ENCODE results near the gene TEDC2. TPM values are rescaled to one million over a fixed set of nuclear protein-coding genes. Genes with fewer than 3 reads are reported as not detected.

The TEDC2 gene
- total and polyA plus RNA-seq, 2 of the 8 experiments (the other 6 are each of a cell fraction or from before 2014, with no cell fraction given) = 54.6 to 55.6 TPM

GRCh38 chr16:2443555-2443954 lies 16.4 kb upstream of the TEDC2 start:
- Histone ChIP-seq H3K27ac (ENCODE audit: low read depth, low read length) (no peak overlapping the region), H3K23ac (ENCODE audit: insufficient read length) (no peak overlapping the region), H4K20me1 (replicated peaks in 1 of 2; ENCODE audit: control insufficient read depth in 1 of 2, insufficient read depth in 2 of 2, low read length in 2 of 2) (peaks cover 8 to 16% of the 10 kb centered on the region in 2 experiments), H4K8ac (ENCODE audit: extremely low read depth, insufficient read depth, low read length) (no peak overlapping the region), H2BK15ac (ENCODE audit: low read length) (no peak overlapping the region), H3K4me2 (ENCODE audit: insufficient read depth in 1 of 2, low read depth in 2 of 2, low read length in 2 of 2) (no peak overlapping the region), H3K56ac (replicated peaks; ENCODE audit: insufficient read length, low read depth, low read length) (no peak overlapping the region), H4K5ac (ENCODE audit: insufficient read length, low read depth, low read length) (no peak overlapping the region), H3K9me3 (ENCODE audit: insufficient read depth in 2 of 2, low read depth in 1 of 2, low read length in 1 of 2) (no peaks in the 10 kb centered on the region), H2BK20ac (ENCODE audit: low read length) (no peak overlapping the region), H3K79me1 (ENCODE audit: low read depth, low read length) (no peaks in the 10 kb centered on the region), H3K4me1 (replicated peaks in 1 of 4; ENCODE audit: control insufficient read depth in 3 of 4, insufficient read depth in 4 of 4, low read length in 3 of 4) (no peaks in the 10 kb centered on the region), H3K79me2 (ENCODE audit: control insufficient read depth in 1 of 2, insufficient read depth in 2 of 2, low read length in 2 of 2) (no peaks in the 10 kb centered on the region), H2BK120ac (replicated peaks; ENCODE audit: low read depth, low read length) (no peak overlapping the region), H3K4me3 (ENCODE audit: extremely low read depth in 1 of 4, insufficient read depth in 2 of 4, low read depth in 3 of 4, low read length in 4 of 4) (no peak overlapping the region), H2AFZ (ENCODE audit: low read length) (no peak overlapping the region), H3K14ac (ENCODE audit: insufficient read length) (no peak overlapping the region), H2BK12ac (ENCODE audit: low read depth, low read length) (no peak overlapping the region), H3K36me3 (ENCODE audit: control insufficient read depth in 2 of 4, insufficient read depth in 4 of 4, low read length in 3 of 4) (peaks cover 33 to 67% (median 51%) of the 10 kb centered on the region in 4 experiments), H3K18ac (ENCODE audit: extremely low read depth, low read length) (no peak overlapping the region), H3K27me3 (replicated peaks in 1 of 4; ENCODE audit: control insufficient read depth in 3 of 4, extremely low read depth in 1 of 4, insufficient read depth in 3 of 4, low read length in 3 of 4) (no peaks in the 10 kb centered on the region), H3K9ac (replicated peaks in 1 of 4; ENCODE audit: extremely low read depth in 1 of 4, low read depth in 3 of 4, low read length in 3 of 4) (no peak overlapping the region), H2AK5ac (ENCODE audit: low read depth, low read length) (no peak overlapping the region), H3K23me2 (ENCODE audit: low read depth, low read length) (no peaks in the 10 kb centered on the region), H3K4ac (replicated peaks; ENCODE audit: insufficient read length, low read depth, low read length) (no peak overlapping the region), H2BK5ac (ENCODE audit: low read depth, low read length) (no peak overlapping the region), H4K91ac (replicated peaks; ENCODE audit: insufficient read length, low read length) (no peak overlapping the region)
- CTCF ChIA-PET (ENCODE audit: partially characterized antibody) = interaction anchor here (1.0 to 1.8 kb wide), 3 partner anchors 13 to 58 kb away, joined by 3 to 7 read pairs (median 3); no protein-coding TSS in a partner anchor
- POLR2A ChIA-PET (ENCODE audit: partially characterized antibody) = interaction anchor here (1.3 kb wide), 1 partner anchor 15 kb away, joined by 4 read pairs; the partner anchor contains the start of gene TEDC2
- DNase-seq (ENCODE audit: low read depth in 1 of 2, low spot score in 2 of 2) = no peak
- FAIRE-seq = no peak
- TF ChIP-seq TAF1 (IDR thresholded peaks at IDR 0.05; ENCODE audit: low read depth, low read length) (no peak), POU5F1 (IDR thresholded peaks at IDR 0.05; ENCODE audit: low read depth, low read length) (no peak), NRF1 (IDR thresholded peaks at IDR 0.05; ENCODE audit: low read depth, low read length) (no peak), CEBPB (IDR thresholded peaks at IDR 0.05; ENCODE audit: low read depth, low read length) (no peak), EZH2 (IDR thresholded peaks at IDR 0.05; ENCODE audit: low read depth, low read length, severe bottlenecking) (no peak), ZNF274 (IDR thresholded peaks at IDR 0.05; ENCODE audit: borderline replicate concordance, extremely low read depth, low read length) (no peak), SAP30 (IDR thresholded peaks at IDR 0.05; ENCODE audit: insufficient read depth, insufficient replicate concordance, low read length) (no peak), YY1 (IDR thresholded peaks at IDR 0.05; ENCODE audit: low read depth, low read length) (no peak), SP4 (IDR thresholded peaks at IDR 0.05; ENCODE audit: low read length) (no peak), SP2 (IDR thresholded peaks at IDR 0.05; ENCODE audit: low read length) (no peak), HDAC6 (IDR thresholded peaks at IDR 0.05; ENCODE audit: low read depth, low read length) (no peak), TCF12 (IDR thresholded peaks at IDR 0.05; ENCODE audit: low read depth, low read length) (no peak), CHD2 (IDR thresholded peaks at IDR 0.05; ENCODE audit: low read length) (no peak)
- 92% methylated on average over 8 of the region's 9 CpGs; no CpG with 5 or more reads in 1 of the 2 experiments for WGBS, 2 experiments (ENCODE audit: extremely low coverage in 1 of 2, insufficient coverage in 1 of 2, insufficient read length in 1 of 2, insufficient replicate concordance in 2 of 2, low coverage in 1 of 2, low lambda C conversion rate in 2 of 2, missing lambda C conversion rate in 1 of 2)
